Kidney epithelial cell (primary cell): ENCODE results near the gene TMC6. TPM values are rescaled to one million over a fixed set of nuclear protein-coding genes. Genes with fewer than 3 reads are reported as not detected.
"Not testable (repeated sequence)": the region's sequence is repeated elsewhere in the genome, so short reads cannot be mapped to it uniquely, and the experiment has no call there.

ENCODE experiments used
- DNase-seq: peaks from one replicate; pipeline ENCODE4 v3.0.0-alpha.2; 2010; ENCODE audit warnings: low read depth
- H3K27me3 ChIP-seq: 2 replicates; pipeline ENCODE4 v1.6.0; 2011; ENCODE audit warnings: low read length; ENCODE audit not compliant: control insufficient read depth, insufficient read depth
- H3K36me3 ChIP-seq: 2 replicates; pipeline ENCODE4 v1.5.1; 2011; ENCODE audit warnings: low read length; ENCODE audit not compliant: control insufficient read depth, insufficient read depth
- H3K4me3 ChIP-seq: 2 replicates; pipeline ENCODE4 v1.5.1; 2011; ENCODE audit warnings: low read depth, mild to moderate bottlenecking, control low read depth, low read length
- total RNA-seq: library from RNA; depleted of rRNA; stranded (reverse); fragments of >200 nt; gene quantifications from 2 replicates; pipeline ENCODE4 v1.2.3, GENCODE V29; 2015
- TF ChIP-seq, protein P1 (sequence below): IDR thresholded peaks from 2 replicates; pipeline ENCODE4 v1.5.1; 2011; ENCODE audit warnings: mild to moderate bottlenecking, moderate library complexity, low read length, control low read depth, inconsistent platforms; ENCODE audit not compliant: insufficient read depth, poor library complexity, severe bottlenecking

The TMC6 gene
- total RNA-seq, 1 donor from 2014 or later = 88.7 TPM

DNA sequence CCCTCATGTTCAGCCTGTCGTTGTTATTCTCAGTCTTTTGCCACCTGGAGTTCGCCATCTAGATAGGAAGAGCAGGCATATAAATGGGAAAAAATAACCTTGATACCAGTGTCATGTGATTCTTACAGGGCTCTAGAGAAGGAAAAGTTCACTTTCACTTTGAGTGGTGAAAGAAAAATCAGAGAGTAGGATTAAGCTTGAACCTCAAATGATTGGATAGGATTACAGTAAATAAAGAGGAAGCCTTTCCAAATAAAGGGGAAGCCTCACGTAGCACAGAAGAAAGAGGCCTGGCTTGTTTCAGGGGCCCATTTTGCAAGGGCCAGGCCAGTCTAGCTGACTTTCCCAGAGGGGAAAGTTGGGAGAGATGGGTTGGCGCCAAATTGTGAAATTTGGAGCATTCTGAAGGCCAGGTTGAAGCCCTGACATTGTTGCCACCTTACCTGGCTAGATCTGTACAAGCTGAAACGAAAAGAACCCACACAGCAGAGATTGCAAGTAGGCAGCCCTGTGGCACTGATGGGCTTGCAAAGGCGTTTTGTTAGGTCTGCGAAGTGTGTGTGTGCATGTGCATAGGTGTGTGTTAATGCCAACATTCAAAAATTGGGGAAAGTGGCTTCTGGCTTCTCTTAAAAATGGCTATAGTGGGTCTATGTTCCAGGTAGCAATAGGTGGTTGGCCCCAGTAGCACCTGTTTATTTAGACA, 38.8 kb downstream of the TMC6 start:
- TF ChIP-seq, protein P1, sequence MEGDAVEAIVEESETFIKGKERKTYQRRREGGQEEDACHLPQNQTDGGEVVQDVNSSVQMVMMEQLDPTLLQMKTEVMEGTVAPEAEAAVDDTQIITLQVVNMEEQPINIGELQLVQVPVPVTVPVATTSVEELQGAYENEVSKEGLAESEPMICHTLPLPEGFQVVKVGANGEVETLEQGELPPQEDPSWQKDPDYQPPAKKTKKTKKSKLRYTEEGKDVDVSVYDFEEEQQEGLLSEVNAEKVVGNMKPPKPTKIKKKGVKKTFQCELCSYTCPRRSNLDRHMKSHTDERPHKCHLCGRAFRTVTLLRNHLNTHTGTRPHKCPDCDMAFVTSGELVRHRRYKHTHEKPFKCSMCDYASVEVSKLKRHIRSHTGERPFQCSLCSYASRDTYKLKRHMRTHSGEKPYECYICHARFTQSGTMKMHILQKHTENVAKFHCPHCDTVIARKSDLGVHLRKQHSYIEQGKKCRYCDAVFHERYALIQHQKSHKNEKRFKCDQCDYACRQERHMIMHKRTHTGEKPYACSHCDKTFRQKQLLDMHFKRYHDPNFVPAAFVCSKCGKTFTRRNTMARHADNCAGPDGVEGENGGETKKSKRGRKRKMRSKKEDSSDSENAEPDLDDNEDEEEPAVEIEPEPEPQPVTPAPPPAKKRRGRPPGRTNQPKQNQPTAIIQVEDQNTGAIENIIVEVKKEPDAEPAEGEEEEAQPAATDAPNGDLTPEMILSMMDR = no peak
- DNase-seq = no peak

DNA sequence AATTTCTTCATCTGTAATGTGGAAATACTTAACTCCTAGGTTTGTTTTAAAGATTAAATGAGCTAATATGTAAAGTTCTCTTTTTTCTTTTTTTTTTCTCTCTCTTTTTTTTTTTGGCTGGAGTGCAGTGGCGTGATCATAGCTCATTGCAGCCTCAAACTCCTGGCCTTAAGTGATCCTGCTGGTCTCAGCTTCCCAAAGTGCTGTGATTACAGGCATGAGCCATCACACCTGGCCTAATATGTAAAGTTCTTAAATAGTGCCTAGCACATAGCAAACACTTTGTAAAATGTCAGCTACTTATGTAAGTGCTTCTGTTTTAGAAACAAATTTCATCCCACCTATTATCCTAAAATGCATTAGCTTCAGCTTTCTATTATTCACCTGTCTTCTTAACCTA, 40.0 kb downstream of the TMC6 start:
- H3K4me3 ChIP-seq = no peak overlapping the region
- TF ChIP-seq, protein P1 = no peak
- no peak for DNase-seq

More for the DNA sequence above, 38.8 kb downstream of the TMC6 start:
- no peak overlapping the region for H3K4me3 ChIP-seq
- H3K36me3 ChIP-seq = peaks cover 1% of the 10 kb centered on the region
- H3K27me3 ChIP-seq = no peaks in the 10 kb centered on the region

DNA sequence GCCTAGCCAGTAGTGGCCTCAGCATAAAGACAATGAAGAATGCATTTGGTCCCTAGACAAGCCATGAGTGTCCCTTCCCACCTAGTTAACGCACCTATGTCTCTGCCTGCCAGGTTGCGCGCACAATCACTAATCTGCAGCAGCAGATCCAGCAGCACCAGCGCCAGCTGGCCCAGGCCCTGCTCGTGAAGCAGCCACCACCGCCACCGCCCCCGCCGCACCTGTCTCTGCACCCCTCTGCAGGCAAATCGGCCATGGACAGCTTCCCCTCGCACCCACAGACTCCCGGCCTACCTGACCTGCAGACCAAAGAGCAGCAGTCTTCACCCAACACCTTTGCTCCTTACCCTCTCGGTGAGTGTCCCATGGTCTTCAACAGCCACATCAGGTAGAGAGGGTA, 41.8 kb downstream of the TMC6 start:
- Histone ChIP-seq H3K36me3 (no peaks in the 10 kb centered on the region), H3K27me3 (no peaks in the 10 kb centered on the region), H3K4me3 (no peak overlapping the region)
- TF ChIP-seq, protein P1 = no peak
- no peak for DNase-seq

More for the DNA sequence above, 40.0 kb downstream of the TMC6 start:
- no peaks in the 10 kb centered on the region for H3K27me3 ChIP-seq
- H3K36me3 ChIP-seq = peaks cover 1% of the 10 kb centered on the region

DNA sequence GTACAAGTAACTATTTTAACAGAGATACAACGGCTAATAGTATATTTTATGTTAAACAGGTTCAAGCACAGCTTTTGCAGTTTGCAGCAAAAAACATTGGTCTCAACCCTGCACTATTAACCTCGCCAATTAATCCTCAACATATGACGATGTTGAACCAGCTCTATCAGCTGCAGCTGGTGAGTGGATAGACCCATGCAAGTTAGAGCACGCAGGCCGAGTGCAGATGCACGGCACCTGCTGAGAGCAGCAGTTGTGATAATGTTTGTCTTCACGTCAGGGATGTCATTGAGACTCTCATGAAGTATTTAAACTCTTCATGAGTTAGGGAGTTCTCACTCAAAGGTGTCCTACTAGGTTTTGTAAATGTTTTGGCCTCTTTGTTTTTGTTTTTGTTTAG, 45.6 kb downstream of the TMC6 start:
- TF ChIP-seq, protein P1 = no peak
- no peak for DNase-seq
- no peaks in the 10 kb centered on the region for H3K36me3 ChIP-seq
- H3K4me3 ChIP-seq = no peak overlapping the region
- H3K27me3 ChIP-seq = no peaks in the 10 kb centered on the region

DNA sequence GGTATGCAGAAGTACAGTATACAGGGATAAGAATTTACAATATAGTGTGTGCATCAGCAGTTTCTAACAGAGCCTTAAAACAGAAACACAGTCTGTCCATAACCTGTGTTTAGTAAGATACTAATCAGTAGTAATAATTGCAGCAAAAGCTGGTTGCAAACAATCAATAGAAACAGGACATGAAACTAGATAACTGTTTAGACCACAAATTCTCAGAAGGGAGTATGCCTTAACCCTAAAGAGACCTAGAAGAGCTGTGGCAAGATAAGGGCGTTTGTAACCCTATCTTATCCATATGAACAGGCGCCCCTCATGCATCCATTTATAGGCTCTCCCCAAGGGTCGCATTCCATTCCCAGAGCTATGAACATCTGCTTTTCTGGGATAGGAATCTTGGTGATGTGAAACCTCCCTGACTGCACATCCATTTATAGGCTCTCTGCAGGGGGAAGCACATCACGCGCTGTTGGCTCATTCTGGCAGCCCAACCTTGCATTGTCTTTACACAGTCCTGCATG, 46.1 kb downstream of the TMC6 start:
- not testable (repeated sequence) for H3K36me3 ChIP-seq, H3K27me3 ChIP-seq, H3K4me3 ChIP-seq, DNase-seq

DNA sequence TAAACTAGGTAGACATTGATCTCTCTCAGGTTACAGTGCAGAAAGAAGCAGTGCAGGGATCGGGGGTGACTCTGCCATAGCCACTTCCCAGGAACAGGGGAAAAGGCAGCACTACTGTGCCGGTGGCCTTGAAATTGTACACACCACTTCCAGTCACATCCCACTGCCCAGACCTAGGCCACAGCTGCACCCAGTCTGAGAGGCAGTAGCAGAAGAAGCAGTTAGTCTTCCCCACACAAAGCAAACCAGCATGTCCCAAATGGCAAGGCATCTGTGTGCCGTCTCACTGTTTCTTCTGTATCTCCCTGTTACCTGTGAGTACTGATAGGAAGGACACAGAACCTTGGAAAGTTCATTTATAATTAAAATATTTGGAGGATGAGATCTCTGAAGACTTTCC, 47.0 kb downstream of the TMC6 start:
- TF ChIP-seq, protein P1 = no peak
- Histone ChIP-seq H3K27me3 (no peaks in the 10 kb centered on the region), H3K4me3 (no peak overlapping the region), H3K36me3 (no peaks in the 10 kb centered on the region)
- DNase-seq = no peak
